Limb (tissue), 2 donors: ENCODE data around the gene FA2H.
"Not testable (repeated sequence)": the region's sequence is repeated elsewhere in the genome, so short reads cannot be mapped to it uniquely, and the experiment has no call there.

Source experiments
- DNase-seq, 2 donors: peaks; one replicate each; pipeline ENCODE4 v3.0.0-alpha.2; 2016; ENCODE audit errors: extremely low spot score in 2 of 2

Gene FA2H

DNA sequence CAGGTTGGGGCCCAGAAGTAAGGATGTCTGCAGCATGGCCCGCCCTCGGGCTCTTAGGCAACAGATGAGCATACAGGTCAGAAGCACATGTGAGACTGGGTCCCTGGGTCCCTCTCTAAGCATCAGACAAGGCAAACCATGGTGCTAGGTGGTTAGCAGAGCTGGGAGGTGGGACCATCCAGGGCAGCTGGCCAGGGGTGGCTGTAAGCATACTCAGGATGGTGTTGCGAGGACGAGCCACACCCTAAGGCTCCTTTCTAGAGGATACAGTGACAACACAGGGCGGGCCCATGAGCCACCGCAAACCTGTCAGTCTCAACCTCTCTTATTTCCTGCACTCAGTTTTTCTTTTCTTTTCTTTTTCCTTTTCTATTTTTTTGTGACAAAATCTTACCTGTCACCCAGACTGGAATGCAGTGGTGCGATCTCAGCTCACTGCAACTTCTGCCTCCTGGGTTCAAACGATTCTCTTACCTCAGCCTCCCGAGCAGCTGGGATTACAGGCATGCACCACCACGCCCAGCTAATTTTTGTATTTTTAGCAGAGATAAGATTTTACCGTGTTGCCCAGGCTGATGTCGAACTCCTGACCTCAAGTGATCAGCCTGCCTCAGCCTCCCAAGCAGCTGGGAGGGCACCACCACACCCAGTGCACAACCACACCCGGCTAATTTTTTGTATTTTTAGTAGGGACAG is 3.6 kb downstream of the FA2H start:
- no peak for DNase-seq

DNA sequence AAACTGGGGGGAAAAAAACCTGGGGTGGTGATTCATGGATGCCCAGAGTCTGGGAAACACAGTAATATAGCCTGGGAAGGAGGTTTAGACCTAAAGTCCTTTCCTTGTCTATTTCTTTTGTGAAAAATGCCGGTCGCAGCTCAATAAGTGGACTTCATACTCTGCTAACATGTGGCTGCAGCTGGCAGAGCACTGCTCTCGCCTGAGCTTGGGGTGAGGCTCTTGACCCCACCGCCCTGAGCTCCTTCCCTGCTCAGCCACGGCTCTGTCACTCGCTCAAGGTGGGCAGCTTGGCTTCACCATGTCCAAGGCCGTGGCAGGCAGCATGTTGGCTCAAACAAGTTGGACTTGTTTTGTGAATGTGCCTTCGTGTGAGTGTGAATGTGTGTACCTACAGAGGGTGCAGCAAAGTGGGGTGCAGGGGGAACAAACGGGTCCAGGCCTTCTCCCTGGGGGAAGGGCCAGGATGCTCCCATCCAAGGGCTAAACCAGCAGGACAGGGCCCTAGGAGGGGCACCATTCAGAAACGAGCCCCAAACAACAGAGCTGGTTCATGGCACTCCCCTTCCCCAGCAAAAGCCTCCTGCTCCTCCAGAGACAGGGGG is 4.9 kb downstream of the FA2H start:
- DNase-seq, result no peak

- DNase-seq, result no peak
Observed at GRCh38 chr16:74768239-74768638, 6.4 kb downstream of the FA2H start.

DNA sequence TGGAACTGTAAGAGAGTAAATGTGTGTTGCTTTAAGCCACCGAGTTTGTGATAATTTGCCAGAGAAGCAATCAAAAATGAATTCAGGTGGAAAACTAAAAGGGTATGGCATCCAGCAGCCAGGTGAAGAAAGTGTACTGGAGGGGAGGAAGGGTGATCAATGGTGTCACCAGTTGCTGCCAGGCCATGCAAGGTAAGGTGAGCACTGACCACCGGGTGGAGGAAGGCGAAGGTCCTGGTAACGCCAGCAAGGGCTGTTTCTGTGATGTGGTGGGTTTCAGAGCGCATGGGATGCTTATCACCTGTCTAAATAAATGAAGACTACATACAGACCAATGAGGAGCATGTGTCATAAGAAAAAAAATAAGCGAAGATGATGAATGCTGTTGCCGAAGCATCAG is 6.9 kb downstream of the FA2H start:
- no peak for DNase-seq

- DNase-seq, result no peak
Observed at GRCh38 chr16:74766729-74767128, 7.9 kb downstream of the FA2H start.

DNA sequence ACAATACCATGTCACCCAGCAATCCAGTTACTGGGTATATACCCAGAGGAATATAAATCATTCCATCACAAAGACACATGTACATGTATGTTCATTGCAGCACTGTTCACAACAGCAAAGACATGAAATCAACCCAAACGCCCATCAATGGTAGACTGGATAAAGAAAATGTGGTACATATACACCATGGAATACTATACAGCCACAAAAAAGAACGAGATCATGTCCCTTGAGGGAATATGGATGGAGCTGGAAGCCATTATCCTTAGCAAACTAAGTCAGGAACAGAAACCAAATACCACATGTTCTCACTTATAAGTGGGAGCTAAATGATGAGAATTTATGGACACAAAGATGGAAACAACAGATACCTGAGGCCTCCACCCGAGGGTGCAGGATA is 10.4 kb downstream of the FA2H start:
- DNase-seq, result not testable (repeated sequence)

- no peak for DNase-seq
Observed at GRCh38 chr16:74761665-74762064, 13.0 kb downstream of the FA2H start.

DNA sequence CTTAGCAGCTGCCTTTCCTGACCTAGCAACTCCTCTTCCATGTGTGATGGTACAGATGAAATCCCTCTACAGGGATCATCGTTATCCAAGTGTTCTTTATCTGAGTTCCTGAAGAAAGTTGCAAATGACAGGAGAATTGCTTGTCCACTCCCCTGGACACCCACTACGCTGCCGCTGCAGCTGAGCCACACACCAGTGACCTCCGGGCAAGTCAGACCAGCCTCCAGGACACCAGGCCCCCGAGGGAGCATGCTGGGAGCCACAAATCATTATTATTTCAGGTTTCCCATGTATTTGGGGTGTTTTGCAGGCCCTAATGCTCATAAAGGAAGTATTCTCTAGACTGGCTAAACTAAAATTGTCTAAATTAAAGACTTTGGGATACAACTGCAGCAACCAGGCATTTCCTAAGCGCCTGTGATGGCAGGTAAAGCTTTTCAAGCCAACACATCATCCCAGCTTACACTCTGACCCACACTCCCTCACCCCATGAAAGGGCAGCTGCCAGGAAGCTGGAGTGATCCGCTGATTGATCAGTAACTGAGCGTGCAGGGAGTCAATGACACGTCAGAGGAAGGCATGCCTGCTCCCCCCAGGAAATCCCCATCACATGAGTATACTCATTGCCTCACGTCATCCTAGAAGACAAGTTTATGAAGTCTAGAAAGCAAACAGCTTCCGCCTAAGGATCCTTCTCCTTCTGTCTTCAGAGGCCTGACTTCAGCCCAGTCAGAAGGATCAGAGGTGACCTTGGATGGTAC is 14.4 kb downstream of the FA2H start:
- DNase-seq, result no peak

GRCh38 chr16:74759564-74759963 is 15.1 kb downstream of the FA2H start:
- no peak for DNase-seq

DNA sequence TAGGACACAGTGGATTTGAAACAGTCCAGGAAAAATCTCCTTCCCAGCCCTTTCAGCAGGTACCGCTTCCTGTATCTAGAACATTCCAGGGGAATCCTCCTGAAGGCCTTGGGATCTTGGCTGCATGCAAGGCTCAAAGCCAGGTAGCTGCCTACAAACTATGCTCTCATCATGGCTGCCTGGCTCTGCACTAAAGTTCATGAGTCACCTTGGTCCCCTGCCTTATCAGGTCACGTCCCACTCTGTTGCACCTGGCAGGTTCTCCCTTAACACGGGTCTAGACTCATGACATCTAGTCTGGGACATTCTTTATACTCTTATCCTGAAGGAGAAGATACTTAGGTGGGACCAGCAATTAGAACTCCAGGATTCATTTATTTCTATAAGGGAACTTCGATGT is 15.8 kb downstream of the FA2H start:
- no peak for DNase-seq

- DNase-seq, result no peak
Observed at GRCh38 chr16:74757349-74757748, 17.3 kb downstream of the FA2H start.

GRCh38 chr16:74756203-74756602 is 18.4 kb downstream of the FA2H start:
- DNase-seq, result no peak

DNA sequence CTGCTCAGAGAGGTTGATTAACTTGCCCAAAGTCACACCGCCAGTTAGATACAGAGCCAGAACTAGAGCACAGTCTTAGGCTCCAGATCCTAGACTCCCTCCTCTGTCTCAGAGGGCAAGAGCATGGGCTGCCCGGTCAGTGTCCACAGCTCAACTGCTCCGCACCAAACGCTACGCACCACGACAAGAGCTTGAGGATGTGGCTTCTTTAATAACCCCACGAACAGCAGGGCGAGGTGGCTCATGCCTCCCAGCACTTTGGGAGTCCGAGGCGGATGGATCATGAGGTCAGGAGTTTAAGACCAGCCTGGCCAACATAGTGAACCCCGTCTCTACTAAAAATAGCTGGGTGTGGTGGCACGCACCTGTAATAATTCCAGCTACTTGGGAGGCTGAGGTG is 21.4 kb downstream of the FA2H start:
- DNase-seq, result no peak

DNA sequence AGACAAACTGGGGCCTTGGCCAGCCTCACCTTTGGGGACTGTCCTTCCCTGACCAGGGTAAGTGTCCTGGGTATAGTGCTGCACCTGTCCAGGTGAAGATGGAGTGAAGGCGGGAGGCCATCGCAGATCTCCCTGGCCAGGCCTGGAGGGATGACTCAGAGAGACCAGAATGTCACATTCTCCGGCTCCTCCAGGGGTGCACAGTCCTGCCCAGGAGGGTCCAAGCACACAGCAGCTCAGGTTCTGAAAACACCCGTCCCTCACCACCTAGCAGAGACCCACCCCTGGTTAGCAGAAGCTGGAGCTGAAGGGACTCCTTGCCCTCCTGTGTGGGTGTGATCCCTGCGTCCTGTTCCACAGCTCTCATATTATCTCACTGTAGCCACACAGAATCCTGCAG is 21.9 kb downstream of the FA2H start:
- DNase-seq, result no peak

DNA sequence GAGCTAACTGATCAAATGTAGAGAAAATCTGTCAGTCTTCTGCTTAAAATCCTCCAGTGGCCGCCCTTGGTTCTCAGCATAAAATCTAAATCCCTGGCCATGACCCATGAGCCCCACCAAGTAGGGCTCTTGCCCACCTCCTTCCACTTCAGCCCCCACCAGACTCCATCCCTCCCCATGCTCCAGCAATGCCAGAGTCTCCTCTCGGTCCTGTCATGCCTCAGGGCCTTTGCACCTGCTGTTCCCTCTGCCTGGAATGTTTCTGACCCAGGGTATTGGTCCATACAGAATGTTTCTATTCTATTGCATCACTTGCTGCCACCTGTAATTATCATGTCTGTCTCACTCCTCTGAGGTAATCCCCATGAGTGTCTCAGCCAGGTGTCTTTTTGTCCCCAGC is 22.4 kb downstream of the FA2H start:
- DNase-seq, result no peak

DNA sequence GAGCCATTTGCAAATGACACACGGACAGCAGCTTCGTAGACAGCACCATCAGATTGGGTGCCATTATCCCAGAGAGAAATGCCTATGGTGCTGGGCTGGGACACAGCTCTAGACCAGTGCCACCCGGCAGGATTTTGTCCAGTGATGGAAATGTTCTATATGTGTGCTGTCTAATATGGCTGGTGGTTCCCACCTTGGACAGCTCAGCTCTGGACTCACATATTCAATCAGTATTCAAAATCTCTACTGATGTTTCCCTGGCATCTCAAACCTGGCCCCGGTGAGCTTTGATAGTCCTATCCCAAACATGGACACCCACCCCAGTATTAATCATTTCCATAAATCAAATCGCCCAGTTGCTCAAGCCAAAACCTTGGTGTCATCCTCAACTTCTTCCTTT is 23.0 kb downstream of the FA2H start:
- DNase-seq, result no peak

GRCh38 chr16:74749291-74750055 is 25.1 kb downstream of the FA2H start:
- DNase-seq, result no peak

GRCh38 chr16:74748616-74749026 is 26.0 kb downstream of the FA2H start:
- DNase-seq, result no peak

GRCh38 chr16:74747716-74748615 is 26.7 kb downstream of the FA2H start:
- no peak for DNase-seq

DNA sequence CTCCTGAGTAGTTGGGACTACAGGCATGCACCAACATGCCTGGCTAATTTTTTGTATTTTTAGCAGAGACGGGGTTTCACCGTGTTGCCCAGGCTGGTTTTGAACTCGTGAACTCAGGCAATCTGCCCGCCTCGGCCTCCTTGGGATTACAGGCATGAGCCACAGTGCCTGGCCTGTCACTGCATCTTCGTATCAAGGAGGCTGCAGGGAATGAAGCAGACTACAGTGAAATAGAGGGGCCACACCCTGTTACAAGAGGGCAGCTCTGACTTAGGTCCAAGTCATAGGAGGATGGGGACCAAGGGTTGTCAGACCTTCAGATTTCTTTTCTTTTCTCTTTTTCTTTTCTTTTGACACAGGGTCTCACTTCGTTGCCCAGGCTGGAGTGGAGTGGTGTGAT is 28.7 kb downstream of the FA2H start:
- DNase-seq, result no peak

- no peak for DNase-seq
Observed at GRCh38 chr16:74745109-74745615, 29.5 kb downstream of the FA2H start.
